K562 (cell line): ENCODE results near the gene PPCDC. TPM values are rescaled to one million over a fixed set of nuclear protein-coding genes. Genes with fewer than 3 reads are reported as not detected.

Source experiments
- C11orf30 ChIP-seq: fragments of 450-650 bp; IDR thresholded peaks from 2 replicates; pipeline ENCODE4 v1.6.1; 2016; ENCODE audit warnings: low read depth, mild to moderate bottlenecking
- DMBX1 ChIP-seq: fragments of 250-450 bp; sonication (Bioruptor Pico); IDR thresholded peaks from 2 replicates; pipeline ENCODE4 v1.8.0; 2022; ENCODE audit warnings: inconsistent platforms, mild to moderate bottlenecking, moderate library complexity, borderline replicate concordance
- E2F1 ChIP-seq: sonication (generic); formaldehyde crosslinking; IDR thresholded peaks from 2 replicates; pipeline ENCODE4 v1.8.1; 2023; ENCODE audit warnings: mild to moderate bottlenecking, missing genetic modification reagents, moderate library complexity
- E2F8 ChIP-seq: fragments of 450-650 bp; IDR thresholded peaks from 2 replicates; pipeline ENCODE4 v1.7.1; 2018; ENCODE audit warnings: mild to moderate bottlenecking, low read depth; ENCODE audit not compliant: partially characterized antibody
- GATA2 ChIP-seq: sonication (generic); formaldehyde crosslinking; IDR thresholded peaks from 2 replicates; pipeline ENCODE4 v1.4.0; 2020; ENCODE audit warnings: mild to moderate bottlenecking, missing genetic modification reagents
- GATAD2A ChIP-seq: fragments of 450-650 bp; IDR thresholded peaks from 2 replicates; pipeline ENCODE4 v1.6.1; 2017
- HNRNPK ChIP-seq: fragments of 200-400 bp; formaldehyde crosslinking; IDR thresholded peaks from one replicate; pipeline ENCODE4 v1.6.1; 2018; ENCODE audit warnings: mild to moderate bottlenecking, low read depth, low read length; ENCODE audit not compliant: poor library complexity, severe bottlenecking
- HNRNPLL ChIP-seq: fragments of 200-400 bp; formaldehyde crosslinking; IDR thresholded peaks from 2 replicates; pipeline ENCODE4 v1.6.1; 2017; ENCODE audit warnings: low read length, low read depth, mild to moderate bottlenecking; ENCODE audit not compliant: poor library complexity, severe bottlenecking
- KLF1 ChIP-seq: fragments of 450-650 bp; IDR thresholded peaks from 2 replicates; pipeline ENCODE4 v1.6.1; 2016; ENCODE audit warnings: missing genetic modification characterization, missing compliant biosample characterization
- LARP7 ChIP-seq: fragments of 450-650 bp; IDR thresholded peaks from 2 replicates; pipeline ENCODE4 v1.6.1; 2016
- NONO ChIP-seq, 2 experiments: fragments of 200-400 bp in 1 of 2; fragments of 450-650 bp in 1 of 2; formaldehyde crosslinking in 1 of 2; IDR thresholded peaks; 2 replicates each; pipeline ENCODE4 v1.6.1; 2017; ENCODE audit warnings: low read depth in 2 of 2, mild to moderate bottlenecking in 2 of 2, moderate library complexity in 2 of 2, low read length in 1 of 2
- NR1H2 ChIP-seq: sonication (generic); formaldehyde crosslinking; IDR thresholded peaks from 2 replicates; pipeline ENCODE4 v1.4.0; 2020; ENCODE audit warnings: mild to moderate bottlenecking, missing genetic modification reagents
- PHF20 ChIP-seq: fragments of 450-650 bp; IDR thresholded peaks from 2 replicates; pipeline ENCODE4 v1.6.1; 2018; ENCODE audit not compliant: partially characterized antibody
- PRMT5 ChIP-seq: sonication (generic); formaldehyde crosslinking; IDR thresholded peaks from 2 replicates; pipeline ENCODE4 v1.5.0; 2020; ENCODE audit warnings: missing genetic modification reagents
- SMARCA4 ChIP-seq: fragments of 450-650 bp; IDR thresholded peaks from 2 replicates; pipeline ENCODE4 v1.6.1; 2016
- TBL1XR1 ChIP-seq, 2 experiments: IDR thresholded peaks; 2 replicates each; pipeline ENCODE4 v1.6.1; 2012; ENCODE audit warnings: improper control_type of control experiment in 2 of 2, low read length in 2 of 2, mild to moderate bottlenecking in 1 of 2
- TEAD4 ChIP-seq, 2 experiments: sonication (generic) in 1 of 2; formaldehyde crosslinking in 1 of 2; IDR thresholded peaks; 2 replicates each; pipeline versions ENCODE4 v1.6.1 to v1.8.0; 2012 to 2022; ENCODE audit warnings: borderline replicate concordance in 1 of 2, inconsistent platforms in 1 of 2, low read length in 1 of 2, mild to moderate bottlenecking in 1 of 2, missing genetic modification reagents in 1 of 2
- ZNF12 ChIP-seq: sonication (generic); formaldehyde crosslinking; IDR thresholded peaks from 2 replicates; pipeline ENCODE4 v1.4.0; 2020; ENCODE audit warnings: mild to moderate bottlenecking, missing genetic modification reagents
- ZNF518B ChIP-seq: fragments of 250-450 bp; sonication (Bioruptor Pico); IDR thresholded peaks from 2 replicates; pipeline ENCODE4 v1.5.0; 2021; ENCODE audit warnings: mild to moderate bottlenecking, moderate library complexity
- polyA plus RNA-seq, 8 experiments: library from polyadenylated mRNA; depleted of rRNA in 4 of 8; stranded (reverse) in 5 of 8; unstranded in 3 of 8; fragments of >200 nt; fragmentation: Nextera tagmentation in 2 of 8; fragmentation: Illumina TruSeq in 1 of 8; extraction: Ambion mirVana in 2 of 8; extraction: Trizol in 1 of 8; gene quantifications; 2 replicates each; pipeline versions ENCODE4 v1.2.1 to v1.2.3, GENCODE V29; 2011 to 2014; ENCODE audit warnings: inconsistent platforms in 1 of 8, missing spikeins in 1 of 8
- total RNA-seq, 7 experiments: library from RNA; depleted of rRNA in 6 of 7; stranded (reverse); fragments of >200 nt in 6 of 7; fragmentation: Illumina TruSeq in 2 of 7; extraction: Trizol in 2 of 7; gene quantifications; 2 replicates each; pipeline versions ENCODE4 v1.2.1 to v1.2.3, GENCODE V29; 2011 to 2021; ENCODE audit warnings: low replicate concordance in 1 of 7
- TF ChIP-seq, protein P1 (sequence below): sonication (generic); formaldehyde crosslinking; IDR thresholded peaks from 2 replicates; pipeline ENCODE4 v1.9.0; 2022; ENCODE audit warnings: mild to moderate bottlenecking, missing genetic modification reagents

Gene PPCDC
- total and polyA plus RNA-seq, 9 of the 15 experiments (the other 6 are each of a cell fraction or from before 2014, with no cell fraction given) = 10.9 to 53.6 (median 16.7) TPM

- TF ChIP-seq ZNF518B (CRISPR knock-in tag) = no peak
- TF ChIP-seq NR1H2 (CRISPR knock-in tag) = no peak
- TF ChIP-seq ZNF12 (CRISPR knock-in tag) = no peak
- TF ChIP-seq HNRNPK = no peak
- no peak for TF ChIP-seq C11orf30
- TF ChIP-seq E2F1 (CRISPR knock-in tag) = peak; percentile 76
- no peak for TF ChIP-seq KLF1 (tag)
- TF ChIP-seq NONO (IDR thresholded peaks at IDR 0.05; ENCODE audit: low read depth in 2 of 2, low read length in 1 of 2) = peak in 1 of 2 experiments; percentile 72; a peak in 1 of 4 replicates
- TF ChIP-seq HNRNPLL = no peak
- TF ChIP-seq DMBX1 = no peak; the same call in 1 of the 2 replicates
- no peak for TF ChIP-seq SMARCA4
- TF ChIP-seq TBL1XR1 (IDR thresholded peaks at IDR 0.05; ENCODE audit: low read length in 2 of 2) = peak; percentile 29 to 67; a peak in 1 of 4 replicates
- TF ChIP-seq PHF20 = peak; percentile 84
- TF ChIP-seq, protein P1, sequence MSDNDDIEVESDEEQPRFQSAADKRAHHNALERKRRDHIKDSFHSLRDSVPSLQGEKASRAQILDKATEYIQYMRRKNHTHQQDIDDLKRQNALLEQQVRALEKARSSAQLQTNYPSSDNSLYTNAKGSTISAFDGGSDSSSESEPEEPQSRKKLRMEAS (CRISPR knock-in tag) = peak; percentile 71
- TF ChIP-seq PRMT5 (CRISPR knock-in tag) = no peak
- TF ChIP-seq E2F8 = peak; percentile 65
- TF ChIP-seq LARP7 = peak; percentile 23; the same call in 1 of the 2 replicates
- peak; percentile 37; the same call in 1 of the 2 replicates for TF ChIP-seq GATAD2A
- TF ChIP-seq TEAD4 (IDR thresholded peaks at IDR 0.05; ENCODE audit: low read length) = no peak; the same call in 1 of the 2 replicates
- no peak for TF ChIP-seq TEAD4 (CRISPR knock-in tag; IDR thresholded peaks at IDR 0.05; ENCODE audit: borderline replicate concordance)
- no peak for TF ChIP-seq GATA2
Measured at GRCh38 chr15:75023181-75023871, at the start of gene PPCDC (continued).
